ENCODE measurements around the gene DPP7.

Gene DPP7

GRCh38 chr9:137085920-137086530 is 28.5 kb downstream of the DPP7 start:
- peak; percentile 39 for DNase-seq

DNA sequence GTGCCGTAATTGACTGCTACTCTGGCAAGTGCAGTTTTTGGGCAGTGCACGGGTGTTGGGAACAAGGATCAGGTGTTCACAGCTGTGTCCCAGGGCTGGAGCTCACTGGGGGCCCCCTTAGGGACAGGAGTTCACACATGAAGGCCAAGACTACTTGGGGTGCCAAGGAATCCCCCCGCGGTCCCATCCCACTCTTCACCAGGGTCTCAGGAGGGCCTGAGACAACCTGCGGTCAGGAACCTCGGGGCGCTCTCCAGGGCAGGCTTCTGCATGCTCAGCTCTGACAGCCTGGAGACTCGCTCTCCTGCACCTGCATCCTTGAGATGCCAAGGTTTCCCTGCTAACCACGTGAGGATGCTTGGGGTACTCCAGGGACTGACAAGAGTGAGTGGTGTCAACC is 30.0 kb downstream of the DPP7 start:
- no peak for DNase-seq

- no peak for DNase-seq
These were observed 31.0 kb downstream of the DPP7 start for GRCh38 chr9:137083394-137084004.

- DNase-seq, result no peak
These were observed 31.6 kb downstream of the DPP7 start for GRCh38 chr9:137082925-137083290.

- no peak for DNase-seq
These were observed 32.2 kb downstream of the DPP7 start for GRCh38 chr9:137082222-137082924.

- no peak for DNase-seq
These were observed 34.0 kb downstream of the DPP7 start for GRCh38 chr9:137080260-137081122.

DNA sequence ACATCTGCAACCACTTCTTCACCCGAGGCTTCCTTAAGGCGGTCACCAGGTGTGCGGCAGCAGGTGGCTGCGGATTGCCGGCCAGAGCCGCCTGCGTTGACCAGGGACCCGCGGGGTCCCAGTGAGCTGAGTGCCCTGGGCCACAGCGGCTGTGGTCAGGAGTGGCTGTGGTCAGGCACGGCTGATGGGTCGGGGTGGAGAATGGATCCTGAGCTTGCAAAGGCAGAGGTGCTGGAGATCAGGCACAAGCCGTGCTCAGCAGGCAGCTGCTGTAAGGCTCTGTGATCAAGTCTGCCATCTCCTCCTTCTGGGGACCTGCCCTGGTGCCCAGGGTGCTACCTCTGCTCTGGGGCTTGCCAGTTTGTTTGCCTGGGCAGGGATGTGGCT is 35.1 kb downstream of the DPP7 start:
- DNase-seq, result no peak

GRCh38 chr9:137078701-137079400 is 35.7 kb downstream of the DPP7 start:
- no peak for DNase-seq

DNA sequence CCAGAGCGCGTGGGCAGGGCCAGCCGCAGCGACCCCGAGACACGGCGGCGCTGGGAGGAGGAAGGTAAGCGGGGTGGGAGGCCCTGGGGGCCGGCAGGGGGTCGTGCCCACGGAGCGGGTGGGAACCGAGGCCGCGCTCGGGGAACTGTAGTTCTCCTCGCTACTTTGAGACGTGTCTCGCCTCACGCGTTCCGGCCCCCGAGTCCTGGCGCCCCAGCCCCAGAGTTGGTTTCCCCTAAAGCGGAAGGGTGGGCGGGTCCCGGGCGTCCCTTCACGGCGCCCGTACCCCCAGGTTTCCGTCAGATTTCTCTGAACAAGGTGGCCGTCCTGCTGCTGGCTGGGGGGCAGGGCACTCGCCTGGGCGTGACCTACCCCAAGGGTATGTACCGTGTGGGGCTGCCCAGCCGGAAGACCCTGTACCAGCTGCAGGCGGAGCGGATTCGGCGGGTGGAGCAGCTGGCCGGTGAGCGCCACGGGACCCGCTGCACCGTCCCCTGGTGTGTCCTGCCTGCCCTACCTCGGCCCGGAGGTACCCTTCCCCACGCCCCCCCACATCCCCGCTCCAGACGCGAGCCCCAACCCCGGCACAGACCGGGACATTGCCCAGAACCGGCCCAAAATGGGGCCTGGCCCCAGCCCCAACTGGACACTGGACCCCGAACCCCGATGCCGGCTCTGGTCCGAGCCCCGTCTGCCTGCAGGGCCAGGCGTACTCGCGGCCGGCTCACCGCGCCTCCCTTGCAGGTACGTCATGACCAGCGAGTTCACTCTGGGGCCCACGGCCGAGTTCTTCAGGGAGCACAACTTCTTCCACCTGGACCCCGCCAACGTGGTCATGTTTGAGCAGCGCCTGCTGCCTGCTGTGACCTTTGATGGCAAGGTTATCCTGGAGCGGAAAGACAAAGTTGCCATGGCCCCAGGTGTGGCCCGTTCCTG is 36.5 kb downstream of the DPP7 start:
- DNase-seq, result peak; percentile 63

DNA sequence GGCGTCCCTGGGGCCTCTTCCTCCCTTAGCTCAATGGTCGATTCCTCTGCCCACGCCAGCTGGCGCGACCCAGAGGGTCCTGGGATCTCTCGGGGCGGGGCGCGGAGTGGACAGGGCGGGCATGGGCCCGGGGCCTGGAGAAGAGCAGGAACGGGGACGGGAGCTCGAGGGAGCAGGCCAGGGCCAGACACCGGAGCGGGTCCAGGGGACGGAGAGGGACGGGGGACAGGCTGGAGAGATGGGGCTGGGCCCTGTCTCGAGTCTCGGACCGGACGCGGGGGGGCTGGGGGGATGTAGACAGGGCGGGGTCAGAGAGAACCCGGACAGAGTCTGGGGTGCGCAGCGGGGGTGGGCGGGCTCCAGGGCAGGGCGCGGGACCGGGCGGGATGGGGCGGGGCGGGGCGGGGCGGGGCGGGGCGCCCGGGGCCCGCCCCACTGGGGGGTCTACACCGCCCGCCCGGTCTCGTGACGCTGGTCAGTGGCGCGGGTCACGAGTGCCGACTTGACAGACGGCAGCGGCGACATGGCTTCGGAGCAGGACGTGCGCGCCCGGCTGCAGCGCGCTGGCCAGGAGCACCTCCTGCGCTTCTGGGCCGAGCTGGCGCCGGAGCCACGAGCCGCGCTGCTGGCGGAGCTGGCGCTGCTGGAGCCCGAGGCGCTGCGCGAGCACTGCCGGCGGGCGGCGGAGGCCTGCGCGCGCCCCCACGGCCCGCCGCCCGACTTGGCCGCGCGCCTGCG is 37.4 kb downstream of the DPP7 start, which contains the start of gene UAP1L1:
Gene UAP1L1 (plus strand): TSS at position 508 of the 738 bp plus-strand sequence. CDS start 16 bp downstream, at position 524.
- DNase-seq, result peak; percentile 64

- DNase-seq, result no peak
These were observed 37.9 kb downstream of the DPP7 start for GRCh38 chr9:137076636-137077009.

DNA sequence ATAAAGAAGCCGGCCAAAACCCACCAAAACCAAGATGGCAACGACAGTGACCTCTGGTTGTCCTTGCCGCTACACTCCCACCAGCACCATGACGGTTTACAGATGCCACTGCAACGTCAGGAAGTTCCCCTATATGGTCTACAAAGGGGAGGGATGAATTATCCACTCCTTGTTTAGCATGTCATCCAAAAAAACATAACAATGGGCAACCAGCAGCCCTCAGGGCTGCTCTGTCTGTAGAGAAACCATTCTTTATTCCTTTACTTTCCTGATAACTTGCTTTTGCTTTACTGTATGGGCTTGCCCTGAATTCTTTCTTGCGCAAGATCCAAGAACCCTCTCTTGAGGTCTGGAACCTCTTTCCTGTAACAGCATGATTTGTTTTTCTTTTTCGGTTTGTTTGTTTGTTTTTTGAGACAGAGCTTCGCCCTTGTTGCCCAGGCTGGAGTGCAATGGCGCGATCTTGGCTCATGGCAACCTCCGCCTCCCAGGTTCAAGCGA is 39.2 kb downstream of the DPP7 start:
- no peak for DNase-seq

- no peak for DNase-seq
These were observed 39.8 kb downstream of the DPP7 start for GRCh38 chr9:137074657-137075274.

- DNase-seq, result no peak
These were observed 40.5 kb downstream of the DPP7 start for GRCh38 chr9:137073992-137074399.

DNA sequence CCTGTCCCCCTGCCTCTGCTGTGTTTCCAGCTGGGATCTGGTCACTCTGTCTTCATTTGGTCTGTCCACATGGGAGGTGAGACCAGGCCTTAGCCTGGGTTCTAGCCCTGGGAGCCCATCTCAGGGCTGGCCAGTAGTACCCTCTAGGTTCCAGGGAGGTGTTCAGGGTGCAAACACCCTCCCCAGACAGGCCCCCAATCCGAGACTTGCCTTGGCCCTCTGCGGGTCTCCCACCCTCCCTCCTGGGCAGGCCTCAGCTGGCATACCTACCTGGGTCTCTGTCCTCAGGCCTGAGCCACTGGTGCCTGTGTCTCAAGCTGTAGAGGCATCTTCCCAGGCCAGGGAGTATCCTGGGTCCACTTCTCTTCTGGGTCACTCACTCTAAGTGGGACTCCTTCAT is 43.3 kb downstream of the DPP7 start:
- no peak for DNase-seq

DNA sequence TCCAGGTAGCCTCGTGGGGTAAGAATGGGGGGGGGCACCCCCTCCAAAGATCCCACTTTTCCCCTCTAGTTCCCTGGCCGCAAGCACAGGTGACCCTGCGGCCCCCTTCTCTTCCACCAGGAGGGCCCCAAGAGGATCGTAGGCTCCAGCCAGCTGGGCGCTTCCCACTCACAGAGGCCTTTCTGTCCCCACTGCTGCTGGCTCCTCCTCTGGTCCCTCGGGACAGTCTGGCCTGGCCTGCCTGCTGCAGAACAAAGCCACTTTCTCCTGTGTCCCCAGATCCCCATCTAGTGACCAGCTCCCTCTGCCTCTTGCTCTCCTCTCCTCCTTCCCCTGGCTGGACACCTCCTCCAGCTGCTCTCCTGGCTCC is 43.6 kb downstream of the DPP7 start:
- DNase-seq, result no peak

GRCh38 chr9:137070201-137070905 is 44.2 kb downstream of the DPP7 start, which contains the start of gene SAPCD2:
Gene SAPCD2, minus strand, starts transcription at chr9:137070557. Its CDS starts 97 bp downstream, at chr9:137070460.
- peak; percentile 86 for DNase-seq

GRCh38 chr9:137069508-137070091 is 44.9 kb downstream of the DPP7 start:
- no peak for DNase-seq

Measured in CD4-positive, alpha-beta T cell treated with Interleukin-15 for 1 hour (primary cell).